Endothelial cell of umbilical vein (primary cell): ENCODE results near the gene NFS1. TPM values are rescaled to one million over a fixed set of nuclear protein-coding genes. Genes with fewer than 3 reads are reported as not detected.

Experiments used
- BruUV-seq: library from RNA; stranded (reverse); fragments of 400-500 nt; replicated peaks from 2 replicates; lab custom pipeline; 2021; lab: Mats Ljungman, UMichigan
- CTCF ChIA-PET: fragments of 300-600, 350-600 bp; sonication (Branson Sonifier 250); formaldehyde crosslinking; loops from one replicate; lab custom pipeline; 2021; ENCODE audit warnings: antibody characterized with exemption, inconsistent platforms; lab: Charles Lee
- POLR2A ChIA-PET: fragments of 300-600, 350-600 bp; sonication (Branson Sonifier 250); formaldehyde crosslinking; loops from one replicate; lab custom pipeline; 2021; ENCODE audit warnings: antibody characterized with exemption, inconsistent platforms; lab: Charles Lee
- DNase-seq: peaks from one replicate; pipeline ENCODE4 v3.0.0-alpha.2; 2011; ENCODE audit warnings: low read depth, low spot score
- FAIRE-seq: peaks from 2 replicates; lab custom pipeline; 2011; peaks lifted over from hg19 to GRCh38; lab: Jason Lieb, UNC
- H2AFZ ChIP-seq: 2 replicates; pipeline ENCODE4 v1.6.0; 2012; ENCODE audit warnings: low read depth, low read length, control low read depth, inconsistent platforms
- H3K27ac ChIP-seq: 2 replicates; pipeline ENCODE4 v1.5.1; 2011; ENCODE audit warnings: low read depth, mild to moderate bottlenecking, control low read depth, low read length, moderate library complexity; ENCODE audit not compliant: insufficient read depth
- H3K27me3 ChIP-seq, 2 experiments: 2 replicates each; pipeline versions ENCODE4 v1.6.0 to v1.6.1; 2011; ENCODE audit warnings: low read length in 2 of 2, mixed read lengths in 1 of 2; ENCODE audit not compliant: control insufficient read depth in 2 of 2, insufficient read depth in 2 of 2
- H3K36me3 ChIP-seq, 2 experiments: 2 replicates in 1 of 2; 3 replicates in 1 of 2; pipeline ENCODE4 v1.5.1; 2011; ENCODE audit warnings: low read length in 2 of 2, mild to moderate bottlenecking in 1 of 2, moderate library complexity in 1 of 2; ENCODE audit not compliant: control insufficient read depth in 2 of 2, insufficient read depth in 2 of 2; ENCODE audit errors: extremely low read depth in 1 of 2
- H3K4me1 ChIP-seq: 3 replicates; pipeline ENCODE4 v1.5.1; 2011; ENCODE audit warnings: mild to moderate bottlenecking, low read length; ENCODE audit not compliant: control insufficient read depth, insufficient read depth; ENCODE audit errors: extremely low read depth
- H3K4me2 ChIP-seq: 2 replicates; pipeline ENCODE4 v1.6.1; 2011; ENCODE audit warnings: low read length, control low read depth, mixed read lengths; ENCODE audit not compliant: insufficient read depth
- H3K4me3 ChIP-seq, 3 experiments: fragments of 200-600 bp in 1 of 3; sonication (generic), shearing (Covaris generic) in 1 of 3; replicated peaks in 1 of 3; 2 replicates each; pipeline ENCODE4 v1.5.1; 2011 to 2016; ENCODE audit warnings: control low read depth in 3 of 3, low read length in 3 of 3, mild to moderate bottlenecking in 2 of 3, inconsistent platforms in 1 of 3, low read depth in 1 of 3, moderate library complexity in 1 of 3; ENCODE audit not compliant: insufficient read depth in 1 of 3
- H3K79me2 ChIP-seq: 2 replicates; pipeline ENCODE4 v1.6.0; 2012; ENCODE audit warnings: low read length, inconsistent platforms; ENCODE audit not compliant: control insufficient read depth, insufficient read depth
- H3K9ac ChIP-seq: replicated peaks from 2 replicates; pipeline ENCODE3; 2011; ENCODE audit warnings: low read length, control low read depth; ENCODE audit not compliant: insufficient read depth; ENCODE audit errors: extremely low read depth
- H3K9me1 ChIP-seq: replicated peaks from 3 replicates; pipeline ENCODE4 v1.6.0; 2011; ENCODE audit warnings: mild to moderate bottlenecking, low read length; ENCODE audit not compliant: control insufficient read depth, insufficient read depth; ENCODE audit errors: extremely low read depth
- H3K9me3 ChIP-seq: replicated peaks from 2 replicates; pipeline ENCODE4 v1.5.1; 2012; ENCODE audit warnings: low read length, inconsistent platforms; ENCODE audit not compliant: control insufficient read depth, insufficient read depth
- H4K20me1 ChIP-seq: replicated peaks from 2 replicates; pipeline ENCODE3; 2011; ENCODE audit warnings: mild to moderate bottlenecking, low read length; ENCODE audit not compliant: control insufficient read depth, insufficient read depth; ENCODE audit errors: extremely low read depth
- EZH2 ChIP-seq: IDR thresholded peaks from 2 replicates; pipeline ENCODE4 v1.6.1; 2012; ENCODE audit warnings: borderline replicate concordance, low read depth, mild to moderate bottlenecking, moderate library complexity, low read length, inconsistent platforms; ENCODE audit not compliant: severe bottlenecking
- FOS ChIP-seq: IDR thresholded peaks from 2 replicates; pipeline ENCODE4 v1.6.1; 2011; ENCODE audit warnings: mild to moderate bottlenecking, low read length, moderate library complexity, borderline replicate concordance; ENCODE audit not compliant: insufficient read depth
- GATA2 ChIP-seq: IDR thresholded peaks from 2 replicates; pipeline ENCODE4 v1.7.0; 2011; ENCODE audit warnings: low read depth, mild to moderate bottlenecking, moderate library complexity, mixed read lengths, low read length; ENCODE audit not compliant: insufficient read length, insufficient read depth
- JUN ChIP-seq: IDR thresholded peaks from 2 replicates; pipeline ENCODE4 v1.6.1; 2011; ENCODE audit warnings: borderline replicate concordance, low read depth; ENCODE audit not compliant: insufficient read length, insufficient read depth
- MYC ChIP-seq: IDR thresholded peaks from one replicate; pipeline ENCODE4 v1.6.1; 2011; ENCODE audit warnings: mild to moderate bottlenecking, low read depth, low read length
- POLR2A ChIP-seq: IDR thresholded peaks from 2 replicates; pipeline ENCODE4 v1.6.1; 2012; ENCODE audit warnings: low read depth, mild to moderate bottlenecking, control low read depth, low read length
- POLR2AphosphoS5 ChIP-seq: IDR thresholded peaks from 2 replicates; pipeline ENCODE4 v1.6.1; 2012; ENCODE audit warnings: low read depth, mild to moderate bottlenecking, control low read depth, low read length, moderate library complexity; ENCODE audit not compliant: insufficient read depth
- dilution Hi-C: fragments of 300-500 bp; cut with MboI; formaldehyde crosslinking; loops from one replicate; pipeline ENCODE4 v1.15.0; 2019; ENCODE audit warnings: low sequenced_read_pairs; ENCODE audit not compliant: extremely low pct_ligation_motif_present
- intact Hi-C: fragments of 100-400 bp; cut with micrococcal nuclease; formaldehyde crosslinking; loops from one replicate; pipeline ENCODE4 v1.10.0; 2022
- polyA plus RNA-seq, 4 experiments: library from polyadenylated mRNA; depleted of rRNA in 3 of 4; stranded (reverse) in 3 of 4; unstranded in 1 of 4; fragments of >200 nt; gene quantifications; 2 replicates each; pipeline versions ENCODE4 v1.2.1 to v1.2.3, GENCODE V29; 2011 to 2012; ENCODE audit warnings: missing spikeins in 1 of 4
- total RNA-seq: library from RNA; stranded (reverse); gene quantifications from 2 replicates; pipeline ENCODE4 v1.2.3, GENCODE V29; 2021
- TF ChIP-seq, protein P1 (sequence below): IDR thresholded peaks from 2 replicates; pipeline ENCODE4 v1.6.1; 2011; ENCODE audit not compliant: insufficient read depth, insufficient read length
- TF ChIP-seq, protein P2 (sequence below), 2 donors: IDR thresholded peaks; 1 replicate in 1 of 2; 2 replicates in 1 of 2; pipeline ENCODE4 v1.5.1; 2011; ENCODE audit warnings: low read length in 2 of 2, mild to moderate bottlenecking in 2 of 2, moderate library complexity in 2 of 2, control low read depth in 1 of 2, inconsistent platforms in 1 of 2, low read depth in 1 of 2; ENCODE audit not compliant: insufficient read depth in 1 of 2; ENCODE audit errors: extremely low read depth in 1 of 2

NFS1 gene
- total and polyA plus RNA-seq, 2 donors (not counting 3 experiments of a cell fraction or from before 2014, with no cell fraction given), result 25.1 to 28.4 TPM

DNA sequence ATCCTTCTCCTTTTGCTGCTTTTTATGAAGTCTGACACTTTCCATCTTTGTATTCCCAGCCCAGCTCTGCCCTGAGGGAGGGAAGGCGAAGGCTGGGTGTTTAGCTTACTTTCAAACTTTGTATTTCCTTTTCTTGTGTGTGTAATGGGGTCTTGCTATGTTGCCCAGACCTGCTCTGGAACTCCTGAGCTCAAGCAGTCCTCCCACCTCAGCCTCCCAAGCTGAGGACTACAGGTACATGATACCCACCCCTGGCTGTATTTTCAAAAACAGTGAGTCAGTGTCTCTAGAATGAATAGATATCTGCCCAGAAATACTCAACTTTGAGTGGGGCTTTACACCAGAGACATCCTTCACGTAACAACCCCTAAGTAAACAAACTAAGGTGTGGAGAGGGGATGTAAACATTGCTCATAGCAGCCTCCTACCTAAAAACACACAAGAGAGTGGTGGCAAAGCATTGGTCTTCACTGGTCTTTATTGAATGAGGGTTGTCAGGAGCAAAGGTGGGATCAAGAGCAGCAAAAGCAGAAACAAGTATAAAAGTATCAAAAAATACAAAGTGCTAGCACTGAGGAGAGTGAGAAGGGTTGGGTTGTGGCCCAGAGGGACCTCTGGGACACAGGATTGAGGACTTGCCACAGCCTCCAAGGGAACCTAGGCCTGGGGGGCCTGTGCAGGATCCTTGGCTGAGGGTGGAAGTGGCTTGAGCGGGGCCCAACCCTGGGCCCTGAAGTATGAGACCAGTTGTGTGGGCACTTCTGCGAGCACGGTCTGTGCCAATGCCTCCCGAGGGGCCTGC lies 73.4 kb downstream of the NFS1 start:
- no peak overlapping the region for H2AFZ ChIP-seq
- H3K79me2 ChIP-seq, result no peaks in the 10 kb centered on the region
- H3K9me3 ChIP-seq, result no peaks in the 10 kb centered on the region
- no peaks in the 10 kb centered on the region for H3K9me1 ChIP-seq
- DNase-seq (no peak), FAIRE-seq (no peak)
- intact Hi-C loops, result no loop called here
- no peak overlapping the region for H3K4me3 ChIP-seq
- no peak overlapping the region for H3K27ac ChIP-seq
- dilution Hi-C loops, result no loop called here
- POLR2A ChIA-PET, result no interaction called here
- no peaks in the 10 kb centered on the region for H3K4me1 ChIP-seq
- H3K4me2 ChIP-seq, result no peak overlapping the region
- CTCF ChIA-PET, result interaction anchor here (1.0 kb wide), 1 partner anchor 21 kb away, joined by 3 read pairs; no protein-coding TSS in a partner anchor
- no peaks in the 10 kb centered on the region for H3K27me3 ChIP-seq
- H3K36me3 ChIP-seq, result peaks cover 6 to 30% of the 10 kb centered on the region in 2 experiments
- BruUV-seq, result no TSS peak
- no peak overlapping the region for H3K9ac ChIP-seq
- TF ChIP-seq, protein P1, sequence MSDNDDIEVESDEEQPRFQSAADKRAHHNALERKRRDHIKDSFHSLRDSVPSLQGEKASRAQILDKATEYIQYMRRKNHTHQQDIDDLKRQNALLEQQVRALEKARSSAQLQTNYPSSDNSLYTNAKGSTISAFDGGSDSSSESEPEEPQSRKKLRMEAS, result no peak
- no peak for TF ChIP-seq EZH2
- TF ChIP-seq JUN, result no peak
- no peak for TF ChIP-seq POLR2A
- TF ChIP-seq POLR2AphosphoS5, result no peak
- TF ChIP-seq, protein P2, sequence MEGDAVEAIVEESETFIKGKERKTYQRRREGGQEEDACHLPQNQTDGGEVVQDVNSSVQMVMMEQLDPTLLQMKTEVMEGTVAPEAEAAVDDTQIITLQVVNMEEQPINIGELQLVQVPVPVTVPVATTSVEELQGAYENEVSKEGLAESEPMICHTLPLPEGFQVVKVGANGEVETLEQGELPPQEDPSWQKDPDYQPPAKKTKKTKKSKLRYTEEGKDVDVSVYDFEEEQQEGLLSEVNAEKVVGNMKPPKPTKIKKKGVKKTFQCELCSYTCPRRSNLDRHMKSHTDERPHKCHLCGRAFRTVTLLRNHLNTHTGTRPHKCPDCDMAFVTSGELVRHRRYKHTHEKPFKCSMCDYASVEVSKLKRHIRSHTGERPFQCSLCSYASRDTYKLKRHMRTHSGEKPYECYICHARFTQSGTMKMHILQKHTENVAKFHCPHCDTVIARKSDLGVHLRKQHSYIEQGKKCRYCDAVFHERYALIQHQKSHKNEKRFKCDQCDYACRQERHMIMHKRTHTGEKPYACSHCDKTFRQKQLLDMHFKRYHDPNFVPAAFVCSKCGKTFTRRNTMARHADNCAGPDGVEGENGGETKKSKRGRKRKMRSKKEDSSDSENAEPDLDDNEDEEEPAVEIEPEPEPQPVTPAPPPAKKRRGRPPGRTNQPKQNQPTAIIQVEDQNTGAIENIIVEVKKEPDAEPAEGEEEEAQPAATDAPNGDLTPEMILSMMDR (IDR thresholded peaks at IDR 0.05; ENCODE audit: extremely low read depth in 1 of 2, insufficient read depth in 1 of 2, low read depth in 1 of 2, low read length in 2 of 2), result no peak
- TF ChIP-seq GATA2, result no peak
- no peak for TF ChIP-seq MYC
- no peak for TF ChIP-seq FOS
- no peaks in the 10 kb centered on the region for H4K20me1 ChIP-seq
